GM19193 (cell line): Measurements from ENCODE around the gene FBLN1.

Experiments
- POLR2A ChIP-seq: IDR thresholded peaks from 4 replicates; pipeline ENCODE4 v1.6.1; 2011; ENCODE audit not compliant: insufficient read depth, insufficient read length; ENCODE audit errors: extremely low read depth

Gene FBLN1

DNA sequence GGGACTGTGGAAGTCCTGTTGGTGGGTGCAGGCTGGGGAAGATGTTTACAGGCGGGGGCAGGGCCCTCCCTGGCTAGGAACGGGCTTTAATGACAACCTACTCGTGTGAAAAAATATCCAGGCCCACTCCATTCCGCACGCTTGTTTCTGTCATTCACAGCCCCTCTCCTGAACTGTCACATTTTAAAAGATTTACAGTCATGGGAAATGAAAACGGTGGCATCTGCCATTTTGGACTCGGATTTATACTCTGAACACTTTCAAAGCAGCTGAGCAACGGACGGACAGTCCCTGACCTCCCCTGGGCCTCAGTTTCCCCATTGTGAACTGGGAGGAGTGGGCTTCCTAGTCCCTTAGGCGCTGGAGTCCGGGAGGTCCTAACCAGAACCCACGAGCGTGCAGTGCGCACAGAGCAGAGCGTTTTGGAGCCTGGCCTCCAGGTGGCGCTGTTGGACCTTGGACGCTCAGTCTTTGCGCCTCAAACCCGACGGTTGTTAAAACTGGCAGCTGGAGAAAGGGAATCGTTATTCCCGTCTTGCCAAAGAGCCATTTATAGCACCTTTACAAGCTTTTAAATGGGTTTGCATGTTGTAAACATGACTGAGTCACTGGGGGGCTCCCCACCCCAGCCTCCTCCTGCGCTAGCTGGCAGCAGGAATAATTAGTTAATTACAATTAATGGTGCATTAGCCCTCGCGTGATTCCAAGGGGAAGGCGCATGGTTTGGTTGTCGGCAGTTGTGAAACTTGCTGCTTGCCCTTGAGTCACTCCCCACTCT, 75.3 kb downstream of the FBLN1 start:
- TF ChIP-seq POLR2A: no peak

DNA sequence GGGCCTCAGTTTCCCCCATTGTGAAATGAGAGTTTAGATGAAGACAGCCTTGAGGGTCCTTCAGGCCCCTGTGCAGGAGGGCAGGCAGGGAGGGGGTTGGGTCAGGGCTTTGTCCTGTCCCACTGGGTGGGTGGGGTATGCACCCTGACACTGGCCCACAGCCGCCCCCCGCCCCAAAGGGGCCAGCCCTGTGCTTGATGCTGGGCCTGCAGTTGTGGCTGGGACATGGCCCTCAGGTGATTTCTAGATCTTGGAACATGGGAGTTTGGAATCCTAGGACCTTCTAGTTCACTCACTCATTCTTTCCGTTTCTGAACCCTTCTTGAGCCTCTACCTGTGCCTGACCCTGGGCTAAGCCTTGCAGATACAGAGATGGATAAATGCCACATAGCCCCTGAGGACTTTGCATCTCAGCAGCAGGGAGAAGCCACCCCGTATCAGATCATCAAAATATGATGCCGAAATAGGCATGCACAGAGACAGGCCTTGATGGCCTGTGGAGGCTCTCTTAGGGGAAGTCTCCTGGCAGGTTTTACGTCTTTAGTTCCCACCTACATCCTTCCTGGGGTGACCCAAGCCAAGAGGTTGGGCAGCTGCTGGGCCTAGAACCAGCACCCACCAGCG, 76.0 kb downstream of the FBLN1 start:
- TF ChIP-seq POLR2A: no peak

DNA sequence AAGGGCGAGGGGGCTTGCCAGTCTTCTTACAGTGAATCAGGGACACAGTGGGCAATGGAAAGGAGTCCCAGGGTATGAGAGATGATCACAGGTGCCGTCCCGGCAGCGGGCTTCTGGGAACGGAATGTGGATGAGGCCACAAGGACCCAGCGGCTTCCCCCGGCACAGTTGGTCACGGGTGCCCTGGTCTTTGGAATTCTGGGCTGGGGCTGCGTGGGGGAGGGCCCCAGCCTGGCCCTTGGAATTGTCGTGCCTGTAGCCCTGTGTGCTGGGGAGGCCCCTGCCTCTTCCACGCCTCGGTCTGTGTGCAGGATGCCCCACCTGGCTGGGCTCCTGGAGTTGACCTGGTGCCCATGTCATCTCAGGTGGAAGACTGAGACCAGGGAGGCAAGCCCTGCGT, 76.6 kb downstream of the FBLN1 start:
- TF ChIP-seq POLR2A: no peak

DNA sequence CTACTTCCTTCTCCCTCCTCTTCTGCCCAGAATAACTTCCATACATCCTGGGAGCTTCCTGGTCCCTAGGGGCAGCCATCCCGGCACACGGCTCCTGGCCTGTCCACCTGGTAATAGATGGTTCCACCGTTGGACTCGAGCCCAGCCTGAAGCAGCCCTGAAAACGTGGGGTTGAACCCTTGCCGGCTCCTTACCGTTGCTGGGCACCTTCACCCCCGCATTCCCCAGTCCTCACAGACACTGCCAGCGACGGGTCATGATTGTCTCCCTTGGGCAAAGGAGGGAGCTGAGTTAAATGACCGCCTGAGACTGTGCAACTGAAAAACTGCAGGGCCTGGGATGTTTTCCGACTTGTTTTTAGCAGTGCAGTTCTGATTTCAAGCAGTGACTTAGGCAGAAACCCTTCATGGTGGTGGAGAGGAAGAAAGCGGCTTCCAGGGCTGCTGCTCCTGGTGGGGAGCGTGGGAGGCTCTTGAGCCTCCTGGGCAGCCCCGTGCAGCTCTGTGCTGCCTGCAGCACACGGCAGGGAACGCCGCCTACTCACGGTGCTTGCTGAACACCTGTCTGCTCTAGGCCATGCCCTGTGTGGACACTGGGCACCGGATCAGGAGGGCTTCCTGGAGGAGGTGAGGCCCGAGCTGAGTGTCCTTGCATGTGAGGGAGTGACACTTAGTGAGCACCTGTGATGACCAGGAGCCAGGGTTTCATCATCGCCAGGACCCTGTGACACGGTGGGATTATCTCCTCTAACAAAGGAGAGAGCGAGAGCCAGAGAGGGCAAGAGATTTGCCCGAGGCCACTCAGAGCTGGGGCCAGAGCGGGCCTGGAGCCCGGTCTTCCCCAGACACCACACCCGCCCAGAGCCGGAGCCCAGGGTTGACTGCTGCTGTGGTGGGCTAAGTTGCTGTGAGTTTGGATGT, 77.4 kb downstream of the FBLN1 start:
- no peak for TF ChIP-seq POLR2A

DNA sequence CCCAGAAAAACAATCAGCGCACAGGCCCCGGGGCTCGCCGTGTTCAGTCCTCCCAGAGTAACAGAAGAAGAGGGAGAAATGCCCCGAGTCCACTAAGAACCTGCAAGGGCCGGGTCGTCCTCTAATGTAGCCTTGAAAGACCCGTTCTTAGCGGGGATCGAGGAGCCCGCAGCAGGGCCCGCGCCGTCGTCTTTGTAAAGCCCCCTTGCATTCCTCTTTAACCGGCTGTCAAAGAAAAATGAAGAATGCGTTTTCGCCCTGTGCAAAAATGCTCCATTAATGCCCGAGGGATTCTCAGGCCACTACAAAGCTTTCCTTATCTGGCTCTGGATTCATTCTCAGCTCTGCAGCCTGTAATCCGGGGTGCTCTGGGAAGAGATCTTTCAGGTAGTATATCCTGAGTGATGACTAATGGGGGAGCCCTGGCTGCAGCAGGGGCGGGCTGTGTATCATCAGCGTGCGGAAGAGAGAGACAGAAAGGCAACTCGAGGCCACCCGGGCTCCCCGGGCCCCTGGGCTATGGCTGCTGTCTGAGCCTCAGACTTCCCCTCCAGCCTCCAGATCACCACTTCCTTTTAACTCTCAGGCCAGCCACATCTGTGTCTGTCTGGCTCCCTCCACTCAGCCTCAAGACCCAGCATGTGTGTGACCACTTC, 78.2 kb downstream of the FBLN1 start:
- TF ChIP-seq POLR2A: no peak

DNA sequence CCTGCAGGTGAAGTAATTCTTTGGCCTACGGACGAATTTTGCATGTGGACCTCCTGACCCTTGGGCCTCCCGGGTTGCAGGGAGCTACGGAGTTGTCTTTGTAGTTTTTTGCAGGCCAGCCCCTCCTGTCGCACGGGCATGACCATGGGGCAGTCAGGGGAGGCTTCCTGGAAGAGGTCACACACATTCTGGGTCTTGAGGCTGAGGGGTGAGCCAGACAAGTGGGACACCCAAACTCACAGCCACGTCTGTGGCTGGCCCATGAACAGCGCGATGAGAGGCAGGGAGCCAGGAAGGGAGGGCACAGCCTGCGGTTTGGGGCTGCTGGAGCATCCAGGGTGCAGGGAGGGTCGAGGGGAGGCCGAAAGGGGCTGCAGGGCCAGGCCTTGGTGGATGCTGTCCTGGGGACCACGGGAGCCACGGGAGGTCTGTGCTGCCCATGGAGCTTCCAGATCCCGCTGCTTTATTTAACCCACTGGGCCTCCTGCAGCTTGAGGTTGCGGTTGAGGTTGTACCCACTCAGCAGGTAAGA, 78.9 kb downstream of the FBLN1 start:
- TF ChIP-seq POLR2A: no peak

DNA sequence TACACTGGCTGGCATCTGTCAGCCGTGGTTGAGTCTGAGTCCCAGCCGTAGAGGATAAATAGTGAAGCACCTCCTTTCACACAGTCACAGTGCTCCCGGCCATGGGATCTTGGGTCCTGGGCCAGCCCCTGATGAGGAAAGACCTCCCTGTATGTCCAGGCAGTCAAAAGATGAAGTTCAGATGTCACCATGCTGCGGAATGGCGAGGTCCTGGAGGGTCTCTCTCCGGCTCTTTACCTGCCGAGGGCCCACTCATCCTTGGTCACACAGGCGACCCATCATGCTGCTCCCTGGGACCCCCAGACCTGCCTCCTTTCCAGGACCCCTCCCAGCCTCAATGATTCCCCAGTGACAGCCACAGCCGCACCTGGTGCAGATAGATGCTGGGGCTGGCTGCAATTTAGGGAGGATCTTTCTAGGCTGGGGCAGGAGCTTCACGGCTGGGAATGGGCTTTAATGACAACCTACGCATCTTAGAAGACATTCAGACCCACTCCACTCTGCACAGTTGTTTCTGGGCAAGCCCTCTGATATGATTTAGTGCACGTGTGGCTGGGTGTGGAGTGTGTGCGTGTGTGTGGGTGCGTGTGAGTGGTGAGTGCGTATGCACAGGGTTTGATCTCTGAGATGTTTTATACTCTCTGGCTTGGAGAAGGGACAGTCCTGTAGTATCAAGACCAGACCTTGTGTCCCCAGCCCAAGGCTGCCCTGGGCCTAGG, 79.7 kb downstream of the FBLN1 start:
- TF ChIP-seq POLR2A: no peak

DNA sequence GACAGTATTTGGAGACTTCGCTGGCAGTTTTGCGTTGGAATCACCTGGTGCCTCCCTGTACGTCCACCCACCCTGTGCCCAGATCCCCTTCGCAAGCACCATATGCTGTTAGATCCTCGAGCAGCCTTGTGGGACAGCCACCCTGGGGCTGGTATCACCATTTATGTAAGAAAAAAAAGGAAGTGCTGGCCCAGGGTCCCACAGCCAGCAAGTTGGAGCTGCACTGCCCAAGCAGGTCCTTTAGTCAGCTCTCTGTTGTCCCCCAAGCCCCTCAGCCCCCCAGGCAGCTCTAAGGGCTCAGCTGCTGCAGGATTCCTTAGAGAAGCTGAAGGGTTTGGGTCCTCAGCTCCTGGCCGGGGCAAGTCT, 80.3 kb downstream of the FBLN1 start:
- no peak for TF ChIP-seq POLR2A

DNA sequence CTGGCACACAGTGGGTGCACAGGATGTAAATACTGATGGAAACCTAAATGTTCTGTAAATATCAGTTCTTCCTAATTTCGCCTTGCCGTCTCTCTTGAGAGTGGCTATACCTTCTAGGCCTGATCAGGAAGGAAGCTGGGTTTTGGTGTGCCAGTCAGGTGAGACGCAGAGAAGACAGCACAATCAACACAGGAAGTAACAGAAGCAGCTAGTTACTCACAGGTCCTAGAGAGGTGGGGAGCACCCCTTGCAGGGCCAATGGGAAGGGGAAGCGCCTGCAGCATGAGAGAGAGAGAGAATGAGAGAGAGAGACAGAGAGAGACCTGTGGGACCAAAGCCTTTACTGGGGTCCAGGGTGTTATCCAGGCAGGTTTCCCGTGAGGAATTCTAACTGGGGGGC, 80.8 kb downstream of the FBLN1 start:
- TF ChIP-seq POLR2A: no peak

DNA sequence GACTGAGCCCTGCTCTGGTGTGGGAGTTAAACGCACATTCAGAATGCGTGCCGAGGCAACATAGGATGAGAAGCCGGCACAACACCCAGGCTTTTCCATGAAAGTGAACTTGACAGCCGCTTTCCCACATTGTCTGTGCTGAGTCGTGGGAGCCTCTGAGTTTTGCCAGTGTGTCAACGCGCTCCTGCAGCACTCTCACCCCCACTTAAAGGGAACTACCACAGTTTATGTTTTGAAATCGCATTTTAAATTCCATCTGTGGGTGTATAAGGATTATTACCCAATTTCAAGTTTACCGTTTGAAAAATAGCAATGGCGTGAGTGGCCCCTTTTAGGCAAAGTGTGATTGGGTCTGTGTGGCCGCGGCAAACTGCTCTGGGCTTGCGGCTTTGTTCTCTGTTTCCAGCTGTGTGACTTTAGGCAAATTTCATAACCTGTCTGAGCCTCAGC, 81.5 kb downstream of the FBLN1 start:
- TF ChIP-seq POLR2A: no peak

DNA sequence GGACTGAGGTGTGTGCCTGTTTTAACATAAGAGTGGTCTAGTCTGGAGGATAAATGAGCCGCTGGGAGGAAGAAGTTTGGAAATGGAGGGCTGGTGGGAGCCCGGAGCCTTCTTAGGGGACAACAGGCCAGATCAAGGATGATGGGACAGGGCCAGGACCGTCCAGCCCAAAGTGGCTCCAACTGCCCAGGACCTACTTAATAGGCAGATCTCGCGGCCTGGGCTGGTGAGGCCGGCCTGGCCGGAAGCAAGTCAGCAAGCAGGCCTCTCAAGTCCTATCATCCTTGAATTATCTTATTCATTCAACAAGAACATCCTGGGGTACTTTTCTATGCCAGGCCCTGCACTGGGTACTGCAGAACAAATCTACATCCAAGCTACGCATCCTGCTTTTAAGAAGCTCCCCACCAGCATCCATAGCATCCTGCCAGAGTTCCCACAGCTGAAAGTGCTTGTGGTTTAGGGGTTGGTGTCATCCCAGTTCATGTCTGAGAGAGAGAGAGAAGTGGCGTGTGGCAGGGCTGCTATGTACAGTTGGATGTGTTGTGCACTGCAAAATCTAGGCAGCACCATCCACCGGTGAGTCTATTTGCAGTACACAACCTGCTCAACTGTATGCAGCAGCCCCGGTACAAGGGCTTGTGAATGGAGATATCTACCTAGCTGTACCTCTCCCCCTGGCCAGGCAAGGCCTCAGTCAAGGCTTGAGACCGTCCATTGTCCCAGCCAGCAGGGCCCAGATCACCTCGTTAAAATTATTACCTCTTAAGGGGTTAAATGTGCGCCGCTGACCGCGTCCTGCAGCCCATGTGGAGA, 82.1 kb downstream of the FBLN1 start:
- no peak for TF ChIP-seq POLR2A

DNA sequence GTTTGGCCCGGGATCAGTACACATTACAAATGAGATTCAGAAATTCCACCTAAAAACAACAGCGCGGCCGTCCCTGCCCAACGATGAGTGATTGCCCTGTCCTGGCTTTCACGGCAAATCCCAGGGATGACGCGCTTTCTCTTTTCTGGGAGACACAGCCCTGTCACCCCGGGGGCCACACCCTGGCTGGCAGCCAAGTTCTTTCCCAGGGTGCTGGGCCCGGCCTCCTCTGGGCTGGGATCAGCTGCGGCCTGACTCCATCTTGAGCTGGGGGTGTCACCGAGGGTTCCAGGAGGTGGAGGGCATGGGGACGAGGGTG, 82.7 kb downstream of the FBLN1 start:
- no peak for TF ChIP-seq POLR2A

DNA sequence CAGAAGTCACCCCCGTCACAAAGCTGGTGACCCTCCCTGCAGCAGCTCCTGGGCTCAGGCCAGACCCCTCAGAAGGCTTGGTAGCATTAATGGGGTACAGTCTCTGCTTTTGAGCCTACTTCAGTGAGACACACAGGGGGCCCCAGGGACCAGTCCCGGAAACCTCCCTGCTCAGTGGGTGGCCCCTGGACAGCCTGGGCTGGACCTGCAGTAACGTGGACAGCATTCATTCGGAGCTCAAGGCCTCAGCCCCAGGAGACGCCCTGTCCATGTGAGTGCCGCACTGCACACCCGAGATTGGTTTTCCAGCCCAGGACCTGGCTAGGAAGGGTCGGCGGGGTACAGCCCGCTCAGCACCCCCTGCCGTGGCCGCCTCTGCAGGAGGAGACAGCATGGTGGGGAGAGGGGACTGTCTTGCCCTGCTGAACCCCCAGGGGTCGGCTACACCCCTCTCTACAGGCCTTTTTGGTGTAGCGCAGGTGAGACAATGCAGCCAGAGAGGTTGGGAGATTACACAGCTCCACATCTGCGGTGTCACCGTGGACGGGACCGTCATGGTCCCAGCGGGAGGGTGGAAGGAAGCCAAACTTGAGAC, 83.4 kb downstream of the FBLN1 start:
- TF ChIP-seq POLR2A: no peak

DNA sequence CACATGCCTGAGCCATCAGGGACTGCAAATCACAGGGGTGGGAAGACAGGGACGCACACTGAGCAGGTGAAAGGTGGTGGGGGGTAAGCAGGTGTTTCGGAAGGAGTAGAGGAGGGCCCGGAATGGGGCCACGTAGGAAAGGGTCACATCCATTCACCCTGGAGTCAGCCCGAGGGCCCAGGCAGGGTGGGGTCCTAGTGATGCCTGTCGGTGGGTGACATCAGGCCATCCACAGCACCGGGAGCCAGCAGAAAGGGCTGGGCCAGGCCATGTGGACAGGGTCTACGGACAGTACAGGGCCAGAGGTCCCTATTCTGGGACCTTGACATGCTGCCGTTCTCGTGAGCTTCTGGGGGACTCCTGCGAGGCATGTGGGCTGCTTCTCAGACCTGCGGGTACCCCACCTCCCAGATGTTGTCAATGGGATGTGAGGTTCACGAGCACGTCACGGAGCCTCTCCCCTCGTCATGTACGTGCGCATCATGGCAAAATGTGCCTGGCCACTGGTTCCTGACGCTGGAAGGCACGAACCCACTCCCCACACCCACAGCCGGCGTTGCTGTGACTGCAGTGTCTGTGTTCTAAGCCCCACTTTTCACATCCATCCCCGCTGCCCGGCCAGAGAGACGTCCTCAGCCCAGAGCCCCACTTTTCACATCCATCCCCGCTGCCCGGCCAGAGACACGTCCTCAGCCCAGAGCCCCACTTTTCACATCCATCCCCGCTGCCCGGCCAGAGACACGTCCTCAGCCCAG, 84.1 kb downstream of the FBLN1 start:
- TF ChIP-seq POLR2A: no peak
